Right lobe of liver (tissue), 6 donors: ENCODE results near the gene RORB. TPM values are rescaled to one million over a fixed set of nuclear protein-coding genes. Genes with fewer than 3 reads are reported as not detected.

Experiments
- ATAC-seq, 4 donors: fragments of 200-7000 bp; cut with Tn5 transposase; one replicate each; pipeline ENCODE4 v1.9.1; 2020; ENCODE audit warnings: mild to moderate bottlenecking in 4 of 4, moderate library complexity in 4 of 4
- DNase-seq, 3 donors: peaks; one replicate each; pipeline ENCODE4 v3.0.0-alpha.2; 2020
- H3K27ac ChIP-seq, 3 donors: fragments of 200-600 bp; one replicate each; pipeline ENCODE4 v1.8.0; 2022
- H3K27me3 ChIP-seq, 2 donors: fragments of 200-600 bp; one replicate each; pipeline ENCODE4 v1.8.0; 2022
- H3K36me3 ChIP-seq, 4 donors: fragments of 200-600 bp; sonication (generic) in 1 of 4; one replicate each; pipeline versions ENCODE4 v1.5.1 to v1.8.0; 2017 to 2022; ENCODE audit warnings: control low read depth in 1 of 4
- H3K4me1 ChIP-seq, 4 donors: fragments of 200-600 bp; sonication (generic) in 1 of 4; one replicate each; pipeline versions ENCODE4 v1.5.1 to v1.8.0; 2017 to 2022; ENCODE audit warnings: control low read depth in 1 of 4
- H3K4me3 ChIP-seq, 3 donors: fragments of 200-600 bp; one replicate each; pipeline ENCODE4 v1.8.0; 2022
- H3K9me3 ChIP-seq, 4 donors: fragments of 200-600 bp; sonication (generic) in 1 of 4; one replicate each; pipeline versions ENCODE4 v1.5.1 to v1.8.0; 2017 to 2022; ENCODE audit warnings: control low read depth in 1 of 4
- CTCF ChIP-seq, 4 donors: fragments of 200-600 bp in 3 of 4; fragments of 450-650 bp in 1 of 4; IDR thresholded peaks; one replicate each; pipeline versions ENCODE4 v1.5.1 to v1.8.0; 2016 to 2022; ENCODE audit warnings: antibody characterized with exemption in 4 of 4, mild to moderate bottlenecking in 2 of 4
- POLR2A ChIP-seq: fragments of 450-650 bp; IDR thresholded peaks from one replicate; pipeline ENCODE4 v1.6.1; 2017; ENCODE audit warnings: antibody characterized with exemption, mild to moderate bottlenecking
- WGBS: methylation state at CpG from one replicate; pipeline ENCODE4 v1.1.6; 2018; ENCODE audit warnings: low coverage, low lambda C conversion rate; ENCODE audit not compliant: insufficient coverage; ENCODE audit errors: missing lambda C conversion rate; 5-methylcytosine and 5-hydroxymethylcytosine counted together
- intact Hi-C, 2 donors: fragments of 100-400 bp; cut with DNase I; formaldehyde crosslinking; loops; one replicate each; pipeline versions ENCODE4 v1.11.2 to v1.14.1; 2022
- total RNA-seq, 6 experiments: library from RNA; depleted of rRNA in 2 of 6; stranded (reverse); fragments of >200 nt in 2 of 6; fragmentation: NEBNext Ultra II Directional in 3 of 6; extraction: Animal tissue kit (Norgen Biotek cat#: 25700) in 3 of 6; gene quantifications; one replicate each; pipeline versions ENCODE4 v1.1.0 to v1.2.4, GENCODE V29; 2016 to 2023
- donor health status: DM: no; HTN: yes; CAD: no.
- donor health status: DM: no; HTN: no; CAD: no.
- donor health status: DM: no; HTN: no; CAD: no.
- donor health status: DM: no; HTN: yes; CAD: no.
- donor health status: DM: no; HTN: yes; CAD: no.

The RORB gene
- total RNA-seq, 6 experiments from 2014 or later = 0.04 to 0.62 (median 0.61) TPM; not detected in 3

- Histone ChIP-seq H3K36me3 (no peaks in the 10 kb centered on the region), H3K4me3 (no peak overlapping the region), H3K27me3 (no peaks in the 10 kb centered on the region), H3K27ac (no peak overlapping the region), H3K4me1 (peaks cover 0 to 6% (median 0%) of the 10 kb centered on the region in 4 donors), H3K9me3 (no peaks in the 10 kb centered on the region)
- WGBS = 91% methylated on average over 1 of the region's 1 CpG
- no peak for TF ChIP-seq POLR2A
- TF ChIP-seq CTCF (IDR thresholded peaks at IDR 0.05) = no peak
- intact Hi-C loops = no loop called here
- ATAC-seq (no peak), DNase-seq (no peak)
Observed at GRCh38 chr9:74742191-74742790, 245.2 kb downstream of the RORB start.
